SK-N-SH (cell line): ENCODE data around the gene MEF2B. TPM values are rescaled to one million over a fixed set of nuclear protein-coding genes. Genes with fewer than 3 reads are reported as not detected.
"Not testable (repeated sequence)": the region's sequence is repeated elsewhere in the genome, so short reads cannot be mapped to it uniquely, and the experiment has no call there.

Source experiments
- CTCF ChIA-PET: fragments of 300-600, 350-600 bp; formaldehyde crosslinking; extraction: SDS; loops from one replicate; lab custom pipeline; 2021; lab: Yijun Ruan, JAX
- POLR2A ChIA-PET: fragments of 350-600 bp; sonication (Branson Sonifier 250); formaldehyde crosslinking; extraction: SDS; loops from one replicate; lab custom pipeline; 2020; ENCODE audit warnings: antibody characterized with exemption, inconsistent platforms; lab: Yijun Ruan, JAX
- DNase-seq: peaks from one replicate; pipeline ENCODE4 v3.0.0; 2012
- H2AFZ ChIP-seq: fragments of 200-600 bp; sonication (generic); 2 replicates; pipeline ENCODE4 v1.8.1; 2016; ENCODE audit warnings: antibody characterized with exemption, mild to moderate bottlenecking, low read depth
- H3F3A ChIP-seq: fragments of 200-600 bp; sonication (generic); replicated peaks from 2 replicates; pipeline ENCODE3; 2016; ENCODE audit warnings: antibody characterized with exemption, mild to moderate bottlenecking; ENCODE audit not compliant: insufficient read depth
- H3K27ac ChIP-seq, 2 experiments: fragments of 200-500 bp in 1 of 2; fragments of 200-600 bp in 1 of 2; sonication (Bioruptor generic) in 1 of 2; sonication (generic), shearing (Covaris generic) in 1 of 2; 2 replicates each; pipeline versions ENCODE4 v1.5.1 to v1.6.1; 2014 to 2016; ENCODE audit warnings: low read depth in 2 of 2, inconsistent platforms in 1 of 2, low read length in 1 of 2, mild to moderate bottlenecking in 1 of 2, mixed read lengths in 1 of 2
- H3K27me3 ChIP-seq: fragments of 200-600 bp; sonication (generic), shearing (Covaris generic); 2 replicates; pipeline ENCODE4 v1.6.1; 2016; ENCODE audit warnings: mixed run types; ENCODE audit not compliant: insufficient read depth
- H3K36me3 ChIP-seq, 2 experiments: fragments of 200-500 bp in 1 of 2; fragments of 200-600 bp in 1 of 2; sonication (Bioruptor generic) in 1 of 2; sonication (generic) in 1 of 2; replicated peaks in 1 of 2; 2 replicates each; pipeline versions ENCODE3 to v1.5.1; 2014 to 2016; ENCODE audit warnings: low read length in 1 of 2, mild to moderate bottlenecking in 1 of 2; ENCODE audit not compliant: insufficient read depth in 2 of 2, control insufficient read depth in 1 of 2
- H3K4me1 ChIP-seq, 2 experiments: fragments of 200-500 bp in 1 of 2; fragments of 200-600 bp in 1 of 2; sonication (Bioruptor generic) in 1 of 2; sonication (generic), shearing (Covaris generic) in 1 of 2; 2 replicates each; pipeline versions ENCODE4 v1.5.1 to v1.6.1; 2014 to 2016; ENCODE audit warnings: low read depth in 1 of 2, low read length in 1 of 2, mixed run types in 1 of 2; ENCODE audit not compliant: insufficient read depth in 2 of 2, control insufficient read depth in 1 of 2
- H3K4me2 ChIP-seq: fragments of 200-600 bp; sonication (generic), shearing (Covaris generic); 2 replicates; pipeline ENCODE4 v1.6.1; 2017; ENCODE audit warnings: mixed run types
- H3K4me3 ChIP-seq, 2 experiments: fragments of 200-500 bp in 1 of 2; fragments of 200-600 bp in 1 of 2; sonication (Bioruptor generic) in 1 of 2; sonication (generic), shearing (Covaris generic) in 1 of 2; 2 replicates each; pipeline versions ENCODE4 v1.5.1 to v1.8.1; 2014 to 2016; ENCODE audit warnings: low read depth in 2 of 2, inconsistent platforms in 1 of 2, low read length in 1 of 2, mild to moderate bottlenecking in 1 of 2, mixed read lengths in 1 of 2, moderate library complexity in 1 of 2
- H3K79me2 ChIP-seq: fragments of 200-600 bp; sonication (generic); 2 replicates; pipeline ENCODE4 v1.8.1; 2017; ENCODE audit warnings: mild to moderate bottlenecking; ENCODE audit not compliant: insufficient read depth
- H3K9ac ChIP-seq: fragments of 200-600 bp; sonication (generic); 2 replicates; pipeline ENCODE4 v1.6.1; 2017; ENCODE audit warnings: mixed run types
- H3K9me2 ChIP-seq: fragments of 200-600 bp; sonication (generic); 2 replicates; pipeline ENCODE4 v1.6.1; 2017; ENCODE audit warnings: mixed run types
- H3K9me3 ChIP-seq: fragments of 200-600 bp; sonication (generic); 2 replicates; pipeline ENCODE4 v1.6.1; 2017; ENCODE audit warnings: mixed run types, mild to moderate bottlenecking, moderate library complexity
- H4K20me1 ChIP-seq: fragments of 200-600 bp; sonication (generic); 2 replicates; pipeline ENCODE4 v1.6.1; 2017; ENCODE audit warnings: mild to moderate bottlenecking, mixed run types; ENCODE audit not compliant: insufficient read depth
- EP300 ChIP-seq, 2 experiments: IDR thresholded peaks; 2 replicates each; pipeline versions ENCODE4 v1.4.0 to v1.6.1; 2012; ENCODE audit warnings: borderline replicate concordance in 1 of 2, low read depth in 1 of 2, low read length in 1 of 2
- PBX3 ChIP-seq: IDR thresholded peaks from 2 replicates; pipeline ENCODE4; 2012
- REST ChIP-seq: IDR thresholded peaks from 2 replicates; pipeline ENCODE4 v1.6.1; 2012; ENCODE audit warnings: mild to moderate bottlenecking, low read depth, low read length, moderate library complexity
- SIN3A ChIP-seq: IDR thresholded peaks from 2 replicates; pipeline ENCODE4 v1.6.1; 2012; ENCODE audit warnings: low read depth, mild to moderate bottlenecking, low read length, moderate library complexity, borderline replicate concordance
- SMC3 ChIP-seq: IDR thresholded peaks from 2 replicates; pipeline ENCODE4 v1.6.1; 2012; ENCODE audit warnings: low read depth, low read length, improper control_type of control experiment
- TAF1 ChIP-seq: IDR thresholded peaks from 2 replicates; pipeline ENCODE4 v1.6.1; 2012; ENCODE audit warnings: low read depth, mild to moderate bottlenecking, low read length, moderate library complexity, borderline replicate concordance
- WGBS: methylation state at CpG from one replicate; pipeline ENCODE4 v1.1.6; 2017; ENCODE audit warnings: low lambda C conversion rate; 5-methylcytosine and 5-hydroxymethylcytosine counted together
- polyA plus RNA-seq, 3 experiments: library from polyadenylated mRNA; depleted of rRNA; stranded (reverse); fragments of >200 nt; gene quantifications; 2 replicates each; pipeline ENCODE4 v1.2.3, GENCODE V29; 2012

Gene MEF2B
- polyA plus RNA-seq, 1 of the 3 experiments (the other 2 are of a cell fraction) = 1.0 TPM

GRCh38 chr19:19179548-19180441, 9.7 kb upstream of the MEF2B start (continued):
- no peak for TF ChIP-seq REST
- TF ChIP-seq PBX3 = no peak
- TF ChIP-seq EP300 (IDR thresholded peaks at IDR 0.05; ENCODE audit: borderline replicate concordance in 1 of 2, low read depth in 1 of 2, low read length in 1 of 2) = no peak
- no peak for TF ChIP-seq TAF1

GRCh38 chr19:19176950-19177349, 6.9 kb upstream of the MEF2B start:
- Histone ChIP-seq H2AFZ (no peak overlapping the region), H3K4me3 (no peak overlapping the region), H3K27ac (no peak overlapping the region), H4K20me1 (no peaks in the 10 kb centered on the region), H3F3A (no peaks in the 10 kb centered on the region), H3K9ac (no peak overlapping the region), H3K4me1 (no peaks in the 10 kb centered on the region; a peak in 1 of 4 replicates), H3K36me3 (peaks cover 0 to 5% of the 10 kb centered on the region in 2 experiments), H3K79me2 (no peaks in the 10 kb centered on the region), H3K9me2 (no peaks in the 10 kb centered on the region), H3K9me3 (no peaks in the 10 kb centered on the region), H3K27me3 (no peaks in the 10 kb centered on the region), H3K4me2 (no peak overlapping the region)
- CTCF ChIA-PET = interaction anchor here (0.9 to 10.6 kb wide), 8 partner anchors 9 to 605 kb away, joined by 3 to 99 read pairs (median 8); partner anchors contain the start of genes BORCS8, RFXANK and UBA52
- DNase-seq = no peak
- 89% methylated on average over 6 of the region's 8 CpGs for WGBS
- TF ChIP-seq SIN3A = no peak
- no peak for TF ChIP-seq SMC3
- TF ChIP-seq, all 33 proteins: peak for 0
- POLR2A ChIA-PET = interaction anchor here (0.6 kb wide), 1 partner anchor 18 kb away, joined by 7 read pairs; no protein-coding TSS in a partner anchor

GRCh38 chr19:19173243-19173642, 3.2 kb upstream of the MEF2B start:
- POLR2A ChIA-PET, H2AFZ ChIP-seq, H3K36me3 ChIP-seq, H3K4me1 ChIP-seq, H3K9ac ChIP-seq, H3K4me2 ChIP-seq, H3K27ac ChIP-seq, H3K9me2 ChIP-seq, DNase-seq, H4K20me1 ChIP-seq, H3K27me3 ChIP-seq, H3K4me3 ChIP-seq, H3K9me3 ChIP-seq, H3F3A ChIP-seq, H3K79me2 ChIP-seq: not testable (repeated sequence)
- WGBS = 68% methylated on average over 5 of the region's 5 CpGs
- CTCF ChIA-PET = interaction anchor here (1.7 to 10.6 kb wide), 4 partner anchors 25 to 160 kb away, joined by 6 to 99 read pairs (median 15); no protein-coding TSS in a partner anchor
